NCI-H1092 (cell line): ENCODE measurements around the gene DOHH.
"Not testable (repeated sequence)": the region's sequence is repeated elsewhere in the genome, so short reads cannot be mapped to it uniquely, and the experiment has no call there.

Source experiments
- DNase-seq: peaks from one replicate; lab custom pipeline; 2025; lab: John Stamatoyannopoulos, UW

DOHH gene

DNA sequence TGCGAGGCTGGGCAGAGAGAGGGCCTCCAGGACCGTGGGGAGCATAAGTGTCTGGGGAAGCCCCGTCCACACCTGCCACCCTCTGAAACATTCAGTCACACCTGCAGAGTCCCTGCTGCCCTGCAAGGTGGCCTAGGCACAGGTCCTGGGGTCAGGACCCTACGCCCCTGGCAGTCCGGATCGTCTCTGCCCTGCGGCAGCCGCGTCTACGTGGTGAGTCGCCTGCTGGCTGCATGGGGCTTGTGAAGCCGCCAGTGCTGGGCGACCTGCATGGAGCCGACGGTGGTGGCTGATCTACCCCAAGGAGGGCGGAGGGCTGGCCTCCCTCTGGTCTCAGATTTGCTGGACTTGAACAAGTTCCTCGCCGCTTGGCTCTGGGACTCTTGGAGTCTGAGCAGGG lies 18.7 kb upstream of the DOHH start:
- no peak for DNase-seq

DNA sequence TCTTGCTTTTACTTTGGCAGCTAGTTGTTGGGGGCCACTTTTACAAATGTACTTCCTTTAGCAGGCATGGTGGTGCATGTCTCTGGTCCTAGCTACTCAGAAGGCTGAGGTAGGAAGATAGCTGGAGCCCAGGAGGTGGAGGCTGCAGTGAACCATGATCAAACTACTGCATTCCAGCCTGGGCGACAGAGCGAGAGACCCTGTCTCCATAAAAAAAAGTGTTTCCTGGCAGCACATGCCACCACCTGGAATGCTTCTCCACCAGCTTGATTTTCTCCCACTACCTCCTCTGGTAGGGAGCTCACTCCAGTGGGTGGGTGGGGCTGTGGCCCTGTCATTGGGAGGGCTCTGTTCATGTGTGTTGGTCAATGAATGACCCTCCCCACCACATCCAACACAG lies 18.2 kb upstream of the DOHH start:
- DNase-seq = no peak

GRCh38 chr19:3518255-3518654 lies 17.8 kb upstream of the DOHH start:
- DNase-seq = no peak

- DNase-seq = no peak
These were observed 17.2 kb upstream of the DOHH start for GRCh38 chr19:3517638-3518037.

DNA sequence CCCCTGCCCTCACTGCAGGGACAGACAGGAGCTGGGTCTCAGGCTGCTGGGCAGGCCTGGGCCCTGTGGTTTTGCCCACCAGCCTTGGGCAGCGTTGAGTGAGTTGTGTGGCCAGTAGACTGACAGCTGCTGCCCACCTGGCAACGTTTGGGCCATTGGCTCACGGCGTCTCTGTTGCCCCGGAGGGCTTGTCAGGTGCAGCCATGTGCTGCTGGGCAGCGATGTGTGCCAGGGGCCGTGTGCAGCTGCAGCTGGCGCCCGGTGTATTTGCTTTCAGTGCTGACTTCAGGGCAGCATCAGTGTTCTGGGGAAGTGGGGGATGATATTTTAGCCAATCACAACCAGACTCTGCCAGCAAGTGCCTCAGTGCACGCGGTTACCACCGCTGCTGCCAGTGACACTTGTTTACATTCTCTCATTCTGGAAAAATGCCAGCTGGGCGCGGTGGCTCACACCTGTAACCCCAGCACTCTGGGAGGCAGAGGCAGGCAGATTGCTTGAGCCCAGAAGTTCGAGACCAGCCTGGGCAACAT lies 16.3 kb upstream of the DOHH start:
- peak; percentile 94 for DNase-seq

- no peak for DNase-seq
These were observed 15.5 kb upstream of the DOHH start for GRCh38 chr19:3515891-3516422.

GRCh38 chr19:3514930-3515329 lies 14.5 kb upstream of the DOHH start:
- no peak for DNase-seq

- no peak for DNase-seq
These were observed 13.0 kb upstream of the DOHH start for GRCh38 chr19:3513229-3514140.

DNA sequence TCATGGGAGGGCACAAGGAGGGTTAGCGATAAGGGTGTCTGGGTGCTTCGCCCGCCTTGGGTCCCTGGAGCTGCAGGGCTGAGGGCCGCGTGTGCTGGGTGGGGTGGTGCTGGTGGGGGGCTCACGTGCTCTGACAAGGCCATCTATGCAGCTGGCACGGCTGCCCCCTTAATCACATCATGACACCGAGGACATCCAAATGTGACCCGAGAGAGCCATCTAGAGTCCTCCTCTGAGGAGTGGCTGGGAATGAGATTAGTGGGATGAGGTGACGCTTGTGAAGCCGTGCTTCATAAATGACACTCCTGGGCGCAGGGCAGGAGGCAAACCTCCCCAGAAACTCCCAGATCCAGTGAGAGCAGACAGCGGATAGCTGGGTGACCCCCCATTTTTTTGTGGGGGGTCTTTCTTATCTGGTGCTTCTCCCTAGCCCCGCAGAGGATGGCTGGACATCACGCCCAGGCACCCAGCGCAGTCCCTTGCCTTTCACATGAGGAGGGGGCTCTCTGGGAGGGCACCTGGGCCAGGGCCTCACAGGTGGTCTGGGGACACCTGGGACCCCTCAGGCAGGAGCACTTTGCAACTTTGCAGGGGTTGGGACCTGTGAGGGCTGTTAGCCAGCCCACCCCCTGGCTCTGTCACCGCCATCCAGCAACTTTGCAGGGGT lies 12.2 kb upstream of the DOHH start:
- no peak for DNase-seq

GRCh38 chr19:3511506-3512251 lies 11.2 kb upstream of the DOHH start:
- no peak for DNase-seq

GRCh38 chr19:3510727-3511126 lies 10.3 kb upstream of the DOHH start:
- DNase-seq = no peak

GRCh38 chr19:3509566-3509989 lies 9.1 kb upstream of the DOHH start:
- no peak for DNase-seq

- DNase-seq = no peak
These were observed 8.5 kb upstream of the DOHH start for GRCh38 chr19:3508771-3509535.

- not testable (repeated sequence) for DNase-seq
These were observed 7.7 kb upstream of the DOHH start for GRCh38 chr19:3508121-3508661.

DNA sequence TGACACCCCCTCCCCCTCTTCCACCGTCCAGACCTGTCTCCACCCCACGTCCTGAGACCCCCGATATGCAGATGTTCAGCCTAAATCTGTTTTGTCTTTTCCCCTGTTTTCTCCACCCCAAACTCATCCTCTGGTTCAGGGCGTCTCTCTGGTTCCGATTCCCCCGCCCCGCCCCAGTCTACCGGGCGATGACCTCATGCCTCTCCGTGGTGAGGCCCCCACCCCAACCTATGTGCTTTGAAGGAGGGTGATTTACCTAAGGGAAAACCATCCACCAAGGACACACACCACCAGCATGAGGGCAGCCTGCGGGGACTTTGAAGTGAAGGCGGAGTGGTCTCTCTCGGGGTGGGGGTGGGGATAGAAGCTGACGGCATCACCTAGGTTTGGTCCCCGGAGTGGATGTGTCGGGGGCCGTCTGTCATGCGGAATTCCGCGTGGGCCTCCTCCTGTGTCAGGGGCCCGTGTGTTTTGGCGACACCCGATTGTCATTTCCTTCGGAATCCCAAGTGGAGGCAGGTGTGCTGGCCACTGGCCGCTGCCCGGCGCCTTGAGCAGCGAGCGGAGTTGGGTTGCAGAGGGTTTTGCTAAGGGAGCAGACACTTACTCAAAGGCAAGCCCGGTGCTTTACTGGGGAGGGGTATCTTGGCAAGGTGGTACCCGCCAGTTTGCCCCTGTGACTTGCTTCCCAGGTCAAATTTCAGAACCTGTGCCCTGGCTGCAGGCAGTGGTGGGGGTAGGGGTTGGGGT lies 7.1 kb upstream of the DOHH start:
- no peak for DNase-seq

DNA sequence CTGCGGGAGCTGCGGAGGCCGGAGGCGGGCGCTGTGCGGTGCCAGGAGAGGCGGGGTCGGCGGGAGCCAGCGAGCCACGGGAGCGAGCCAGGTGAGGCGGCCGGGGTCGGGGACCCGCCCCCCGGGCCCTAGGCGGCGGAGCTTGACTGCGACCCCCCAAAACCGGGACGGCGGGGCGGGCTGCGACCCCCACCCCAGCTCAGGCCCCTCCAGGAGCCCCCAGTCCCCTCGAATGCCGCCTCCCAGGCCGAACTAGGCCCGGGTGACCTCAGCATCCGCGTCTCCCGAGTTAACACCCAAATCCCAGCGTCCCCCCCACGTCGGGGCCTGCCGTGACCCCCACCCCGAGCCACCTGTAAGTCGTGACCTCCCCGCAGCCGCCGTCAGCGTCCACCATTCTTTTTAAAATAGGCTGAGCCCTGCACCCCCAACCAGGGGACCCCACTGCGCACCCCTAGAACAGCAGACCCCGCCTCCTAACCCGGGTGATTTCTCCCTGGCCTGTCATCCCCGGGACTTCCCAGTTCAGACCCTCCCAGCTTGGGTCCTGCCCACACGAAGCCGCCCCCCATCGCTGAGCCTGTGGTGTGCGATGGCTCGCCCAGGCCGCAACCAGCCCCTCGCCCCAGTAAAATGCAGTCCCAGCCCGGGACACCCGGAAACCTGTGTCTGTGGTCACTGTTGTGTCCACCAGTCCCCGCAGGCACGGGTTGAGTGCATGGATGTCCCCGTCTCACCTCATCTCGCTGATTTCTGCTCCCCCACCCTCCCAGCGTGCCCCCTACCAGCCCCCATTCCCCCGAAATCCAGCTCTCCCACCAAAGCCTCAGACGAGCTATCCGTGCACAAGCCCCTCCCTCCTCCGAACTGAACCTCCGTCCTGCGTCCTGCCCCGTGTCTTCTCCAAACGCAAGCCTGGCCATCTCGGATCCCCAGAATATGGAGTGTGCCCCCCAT lies 6.2 kb upstream of the DOHH start:
- DNase-seq = no peak

- peak; percentile 98 for DNase-seq
These were observed 5.3 kb upstream of the DOHH start, which contains the start of gene FZR1 for GRCh38 chr19:3505598-3506383. Gene FZR1 (plus strand): TSS chr19:3506311. CDS start chr19:3522990, 16,679 bp downstream.

DNA sequence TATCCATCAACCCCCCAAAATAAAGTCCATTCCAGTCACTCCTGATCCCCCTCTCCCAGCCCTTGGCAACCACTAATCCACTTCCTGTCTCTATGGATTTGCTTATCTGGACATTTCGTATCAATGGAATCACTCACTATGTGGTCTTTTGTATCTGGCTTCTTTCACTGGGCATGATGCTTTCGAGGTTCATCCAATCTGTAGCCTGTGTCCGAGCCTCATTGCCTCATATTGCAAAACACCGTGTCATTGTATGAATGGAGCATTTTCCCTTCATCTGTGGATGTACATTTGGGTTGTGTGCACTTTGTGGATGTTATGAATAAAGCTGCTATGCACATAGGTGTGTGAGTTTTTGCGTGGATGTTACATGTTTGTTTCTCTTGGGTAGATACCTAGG lies 4.3 kb upstream of the DOHH start:
- DNase-seq = no peak
